GM19025 (cell line): ENCODE data around the gene FMNL1.

Source experiments
- ATAC-seq: cut with Tn5 transposase; IDR thresholded peaks from one replicate; pipeline ENCODE4 v1.9.1; 2021; ENCODE audit warnings: mild to moderate bottlenecking, low read depth, moderate library complexity; ENCODE audit not compliant: unreplicated experiment

The FMNL1 gene

DNA sequence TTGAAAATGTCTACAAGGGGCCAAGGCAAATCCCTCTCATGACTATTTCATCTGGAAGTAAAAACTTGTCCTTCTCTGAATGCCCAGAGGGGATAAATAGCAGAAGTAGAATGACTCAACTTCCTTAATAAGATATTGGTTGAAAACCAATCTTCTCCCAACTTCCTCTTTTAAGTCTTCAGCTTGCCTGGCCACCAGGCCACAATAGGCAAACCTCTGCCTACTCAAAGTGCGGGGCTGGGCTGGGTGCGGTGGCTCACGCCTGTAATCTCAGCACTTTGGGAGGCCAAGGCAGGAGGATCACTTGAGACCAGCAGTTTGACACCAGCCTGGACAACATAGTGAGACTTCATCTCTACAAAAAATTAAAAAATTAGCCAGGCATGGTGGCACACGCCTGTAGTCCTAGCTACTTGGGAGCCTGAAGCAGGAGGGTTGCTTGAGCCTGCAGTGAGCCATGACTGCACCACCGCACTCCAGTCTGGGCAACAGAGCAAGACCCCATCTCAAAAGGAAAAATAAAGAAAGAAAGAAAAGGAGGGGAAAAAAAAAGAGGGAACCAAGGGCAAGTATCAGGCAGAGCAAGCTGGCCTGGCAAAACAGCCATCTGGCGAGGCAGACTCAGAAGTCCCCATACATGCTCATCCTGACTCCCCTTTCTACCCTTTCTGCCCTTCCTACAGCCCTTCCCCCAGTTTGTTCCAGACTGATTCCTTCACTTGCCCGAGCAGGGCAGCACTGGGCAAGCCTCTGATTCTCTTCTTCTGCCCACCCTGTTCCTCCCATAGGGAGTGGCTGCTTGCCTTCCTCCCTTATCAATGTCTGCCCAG lies 74.5 kb downstream of the FMNL1 start:
- no peak for ATAC-seq

DNA sequence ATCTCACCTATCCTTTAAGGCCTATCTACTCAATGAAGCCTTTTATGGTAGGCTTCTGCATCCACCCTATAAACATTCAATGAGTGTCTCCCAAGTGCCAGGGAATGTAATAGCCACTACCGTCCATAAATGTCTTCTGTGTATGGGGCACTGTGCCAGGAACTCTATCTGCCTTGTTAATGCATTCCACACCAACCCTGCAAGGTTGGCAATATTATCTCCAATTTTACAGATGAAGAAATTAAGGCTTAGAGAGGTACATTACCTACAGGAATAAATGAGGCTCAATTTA lies 75.1 kb downstream of the FMNL1 start:
- no peak for ATAC-seq
